Skeletal muscle tissue (tissue), 4 donors: ENCODE measurements around the gene ANKUB1. TPM values are rescaled to one million over a fixed set of nuclear protein-coding genes. Genes with fewer than 3 reads are reported as not detected.

Experiments
- H3K27ac ChIP-seq: one replicate; pipeline ENCODE4 v1.7.0; 2013; ENCODE audit warnings: mild to moderate bottlenecking, low read depth, low read length, inconsistent platforms
- H3K27me3 ChIP-seq, 3 donors: one replicate each; pipeline ENCODE4 v1.7.0; 2013; ENCODE audit warnings: low read length in 3 of 3; ENCODE audit not compliant: control insufficient read depth in 3 of 3, insufficient read depth in 3 of 3
- H3K36me3 ChIP-seq, 3 donors: one replicate each; pipeline ENCODE4 v1.7.0; 2013; ENCODE audit warnings: low read length in 3 of 3; ENCODE audit not compliant: control insufficient read depth in 3 of 3, insufficient read depth in 3 of 3
- H3K4me1 ChIP-seq, 3 donors: one replicate each; pipeline ENCODE4 v1.7.0; 2013; ENCODE audit warnings: low read length in 3 of 3, mild to moderate bottlenecking in 3 of 3; ENCODE audit not compliant: control insufficient read depth in 3 of 3, insufficient read depth in 3 of 3
- H3K4me3 ChIP-seq, 3 donors: one replicate each; pipeline ENCODE4 v1.7.0; 2013; ENCODE audit warnings: low read length in 3 of 3
- H3K9ac ChIP-seq, 3 donors: one replicate each; pipeline ENCODE4 v1.7.0; 2013; ENCODE audit warnings: low read length in 3 of 3, mild to moderate bottlenecking in 3 of 3, moderate library complexity in 2 of 3, low read depth in 1 of 3
- H3K9me3 ChIP-seq, 3 donors: one replicate each; pipeline ENCODE4 v1.7.0; 2013; ENCODE audit warnings: low read length in 3 of 3; ENCODE audit not compliant: control insufficient read depth in 3 of 3
- total RNA-seq: library from RNA; depleted of rRNA; stranded (reverse); fragments of >200 nt; gene quantifications from one replicate; pipeline ENCODE4 v1.2.3, GENCODE V29; 2014
- donor health status: Osteomylitis.

The ANKUB1 gene
- total RNA-seq, 1 donor from 2014 or later: not detected

DNA sequence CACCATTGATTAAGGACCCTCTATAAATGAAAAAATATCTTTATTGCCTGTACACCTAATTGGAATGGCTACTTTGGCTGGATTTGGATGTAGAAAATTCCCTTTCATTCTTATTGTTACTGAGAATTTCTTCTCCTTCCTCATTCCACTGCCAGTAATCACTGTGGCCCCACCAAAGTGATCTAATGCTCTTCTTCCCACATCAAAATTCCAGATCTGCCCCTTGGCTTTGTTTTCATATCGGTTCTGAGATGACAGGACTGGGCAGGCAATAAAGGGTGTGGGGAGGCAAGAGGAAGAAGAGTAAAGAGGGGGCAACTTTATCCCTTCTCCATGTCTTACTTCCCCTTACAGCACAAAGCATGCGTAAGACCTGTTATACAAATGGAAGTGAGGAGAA lies 2.1 kb downstream of the ANKUB1 start:
- no peaks in the 10 kb centered on the region for H3K4me1 ChIP-seq
- H3K27ac ChIP-seq: no peak overlapping the region
- no peaks in the 10 kb centered on the region for H3K27me3 ChIP-seq
- no peaks in the 10 kb centered on the region for H3K36me3 ChIP-seq
- no peaks in the 10 kb centered on the region for H3K9me3 ChIP-seq
- H3K4me3 ChIP-seq: no peak overlapping the region
- H3K9ac ChIP-seq: no peak overlapping the region

DNA sequence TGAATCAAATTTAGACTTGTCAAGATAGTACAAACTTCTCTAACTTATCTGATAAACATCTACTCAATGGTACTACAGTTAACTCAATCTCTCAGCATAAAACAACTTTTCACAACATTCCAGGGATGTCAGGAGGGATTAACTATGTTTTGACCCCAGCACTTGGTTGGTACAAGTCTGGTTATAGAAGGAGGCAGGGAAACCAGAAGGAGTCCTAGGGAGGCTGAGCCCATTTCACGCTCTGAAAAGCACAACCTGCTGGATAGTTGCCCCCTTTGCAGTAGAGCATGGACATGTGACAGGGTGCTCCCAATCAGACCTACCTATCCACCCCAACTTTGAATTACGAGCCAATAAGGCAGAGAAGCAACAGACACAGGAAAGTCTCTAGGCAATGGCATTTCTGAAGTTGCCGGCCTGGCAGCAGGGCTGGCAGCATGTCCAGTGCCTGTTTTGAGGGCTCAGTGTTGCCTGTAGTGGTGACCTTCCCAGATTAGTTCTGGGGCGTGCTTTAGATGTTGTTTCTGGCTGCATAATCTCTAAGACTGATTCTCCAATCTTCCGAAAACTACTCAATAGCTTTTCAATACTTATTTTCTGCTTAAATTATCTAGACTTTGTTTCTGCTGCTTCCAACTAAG lies 8.2 kb downstream of the ANKUB1 start:
- Histone ChIP-seq H3K9ac (no peak overlapping the region), H3K9me3 (no peaks in the 10 kb centered on the region), H3K4me1 (no peaks in the 10 kb centered on the region), H3K36me3 (no peaks in the 10 kb centered on the region), H3K27me3 (no peaks in the 10 kb centered on the region), H3K27ac (no peak overlapping the region), H3K4me3 (no peak overlapping the region)

DNA sequence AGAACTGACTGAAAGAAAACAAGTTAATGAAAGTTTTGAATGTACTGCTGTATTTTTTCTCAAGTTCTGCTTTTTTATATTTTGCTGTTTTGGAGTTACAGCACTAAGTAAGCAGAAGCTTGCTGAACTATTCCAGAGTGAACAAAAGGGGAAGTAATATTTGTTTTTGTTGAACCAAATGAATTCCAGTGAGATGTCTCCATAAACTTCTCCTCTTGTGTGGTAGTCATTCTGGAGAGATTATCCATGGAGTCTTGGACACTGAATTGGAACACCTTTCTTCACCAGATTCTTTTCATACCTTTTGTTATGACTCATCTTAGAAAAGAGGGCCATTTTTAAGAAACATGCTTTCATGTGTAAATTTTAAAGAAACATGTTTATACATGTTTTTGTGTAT lies 8.8 kb downstream of the ANKUB1 start:
- Histone ChIP-seq H3K9me3 (no peaks in the 10 kb centered on the region), H3K4me3 (no peak overlapping the region), H3K27me3 (no peaks in the 10 kb centered on the region), H3K36me3 (no peaks in the 10 kb centered on the region), H3K4me1 (no peaks in the 10 kb centered on the region), H3K27ac (no peak overlapping the region), H3K9ac (no peak overlapping the region)

DNA sequence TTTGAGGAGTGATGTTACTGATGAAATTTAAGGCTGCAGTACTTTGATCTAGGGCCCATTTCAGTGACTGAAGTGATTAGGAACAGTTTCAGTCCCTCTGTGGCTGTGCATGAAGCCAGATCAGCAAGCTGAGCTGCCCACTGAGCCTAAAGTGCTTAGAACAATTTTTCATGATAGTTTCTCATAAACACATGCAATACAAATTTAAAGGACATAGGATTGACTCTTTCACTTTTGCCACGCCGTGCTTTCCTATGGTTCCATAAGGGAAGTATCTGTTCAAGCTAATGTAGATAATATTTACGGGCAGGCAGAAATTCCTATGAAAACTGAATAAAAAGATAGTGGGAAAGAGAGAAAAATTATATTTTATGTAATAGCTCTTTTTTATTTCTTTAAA lies 10.6 kb downstream of the ANKUB1 start:
- Histone ChIP-seq H3K4me3 (no peak overlapping the region), H3K27me3 (no peaks in the 10 kb centered on the region), H3K9me3 (no peaks in the 10 kb centered on the region), H3K9ac (no peak overlapping the region), H3K36me3 (no peaks in the 10 kb centered on the region), H3K4me1 (no peaks in the 10 kb centered on the region), H3K27ac (peak overlapping the region; percentile 68)

DNA sequence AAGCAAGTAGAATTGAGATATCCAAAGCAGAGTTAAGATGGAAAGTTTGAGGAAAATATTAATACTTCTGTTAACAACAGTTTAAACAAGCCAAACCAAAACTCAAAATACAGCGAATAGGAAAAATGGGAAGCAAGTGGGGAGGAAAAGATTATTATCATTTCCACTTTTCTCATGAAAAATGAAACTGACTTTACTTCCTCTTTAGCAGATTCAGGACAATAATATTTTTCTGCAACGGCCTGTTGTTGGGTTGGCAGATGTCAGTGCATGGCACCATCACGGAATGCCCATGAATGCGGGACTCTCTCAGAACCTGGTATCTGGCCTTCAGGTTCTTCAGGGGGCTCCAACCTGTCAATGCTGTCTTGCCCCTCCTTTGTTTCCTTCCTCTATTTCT lies 11.1 kb downstream of the ANKUB1 start:
- Histone ChIP-seq H3K9me3 (no peaks in the 10 kb centered on the region), H3K4me1 (no peaks in the 10 kb centered on the region), H3K27ac (peak overlapping the region; percentile 68), H3K9ac (no peak overlapping the region), H3K27me3 (no peaks in the 10 kb centered on the region), H3K36me3 (no peaks in the 10 kb centered on the region), H3K4me3 (no peak overlapping the region)

DNA sequence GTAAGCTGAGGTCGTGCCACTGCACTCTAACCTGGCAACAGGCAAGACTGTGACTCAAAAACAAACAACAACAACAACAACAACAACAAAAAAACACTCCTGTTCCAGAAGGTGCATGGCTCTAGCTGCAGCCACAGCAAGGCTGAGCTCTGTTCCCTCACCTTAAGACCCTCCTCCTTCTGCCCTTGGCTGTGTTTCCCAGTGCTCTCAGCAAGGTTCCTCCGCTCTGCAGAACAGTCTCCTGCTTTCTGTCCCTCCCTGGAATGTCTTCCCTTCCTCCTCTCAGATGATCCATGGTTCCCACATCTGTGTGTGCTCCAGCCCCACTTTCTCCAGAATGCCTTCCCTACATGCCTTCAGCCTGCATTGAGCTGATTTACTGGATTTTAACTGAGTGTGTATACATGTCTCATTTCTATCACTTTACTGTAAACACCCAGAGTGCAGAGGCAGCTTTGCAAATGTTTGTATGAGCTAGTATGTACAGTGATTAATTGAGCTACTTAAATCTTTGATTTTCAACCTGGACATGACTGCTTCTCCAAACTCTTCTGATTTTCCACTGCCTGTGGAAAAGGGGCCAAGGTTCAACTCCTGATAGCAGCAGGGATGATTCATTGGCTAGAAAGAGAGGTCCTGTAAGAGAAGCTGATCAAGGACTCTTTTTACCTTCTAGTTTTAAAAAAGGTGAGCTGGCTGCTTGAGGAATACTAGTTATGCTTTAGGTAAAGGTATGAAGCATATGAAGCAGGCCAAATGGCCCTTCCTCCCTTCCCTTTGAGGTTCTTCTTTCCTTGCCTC lies 14.7 kb downstream of the ANKUB1 start:
- Histone ChIP-seq H3K9ac (no peak overlapping the region), H3K9me3 (no peaks in the 10 kb centered on the region), H3K27me3 (no peaks in the 10 kb centered on the region), H3K4me3 (no peak overlapping the region), H3K27ac (no peak overlapping the region), H3K36me3 (no peaks in the 10 kb centered on the region), H3K4me1 (no peaks in the 10 kb centered on the region)

DNA sequence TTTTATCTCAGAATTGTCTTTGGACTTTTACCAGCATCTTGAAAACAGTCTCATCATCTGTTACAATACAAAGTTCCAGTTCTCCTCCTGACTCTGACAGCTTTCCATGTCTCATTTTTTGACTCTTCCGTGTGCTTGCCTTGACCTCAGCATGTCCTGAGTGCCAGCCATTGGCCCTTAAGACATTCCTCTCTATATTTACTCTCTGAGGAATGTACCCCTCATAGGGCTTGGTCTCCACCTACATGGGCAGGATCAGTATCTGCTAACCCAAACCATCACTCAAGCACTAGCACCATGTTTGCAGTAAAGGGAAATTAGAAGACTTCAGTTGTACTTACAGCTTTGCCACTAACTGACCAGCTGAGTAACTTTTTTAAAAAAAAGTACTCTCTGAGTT lies 16.2 kb downstream of the ANKUB1 start:
- no peak overlapping the region for H3K9ac ChIP-seq

DNA sequence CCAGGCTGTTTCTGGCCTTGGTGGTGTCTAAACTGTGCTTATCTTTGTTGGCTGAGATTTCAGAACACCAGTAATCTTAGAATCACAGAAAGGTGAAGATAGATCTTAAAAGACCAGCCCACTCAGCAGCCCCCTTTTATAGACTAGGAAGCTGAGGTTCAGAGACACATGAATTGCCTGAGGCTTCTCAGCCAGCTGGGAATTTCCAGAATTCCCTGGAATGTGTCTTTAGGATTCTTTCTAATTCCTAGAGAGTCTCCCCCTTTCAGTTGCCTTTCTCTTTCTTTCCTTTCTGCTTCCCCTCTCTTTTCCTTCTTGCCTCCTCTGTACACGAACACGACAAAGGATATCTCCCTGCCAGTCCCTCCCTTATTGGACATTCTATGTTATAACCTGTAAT lies 19.5 kb downstream of the ANKUB1 start:
- no peak overlapping the region for H3K9ac ChIP-seq
- H3K9me3 ChIP-seq: no peaks in the 10 kb centered on the region
- no peak overlapping the region for H3K4me3 ChIP-seq
- H3K27ac ChIP-seq: no peak overlapping the region
- H3K4me1 ChIP-seq: no peaks in the 10 kb centered on the region
- no peaks in the 10 kb centered on the region for H3K36me3 ChIP-seq
- no peaks in the 10 kb centered on the region for H3K27me3 ChIP-seq

More for the DNA sequence above, 16.2 kb downstream of the ANKUB1 start:
- no peaks in the 10 kb centered on the region for H3K4me1 ChIP-seq
- H3K9me3 ChIP-seq: no peaks in the 10 kb centered on the region
- no peak overlapping the region for H3K4me3 ChIP-seq
- no peaks in the 10 kb centered on the region for H3K36me3 ChIP-seq
- no peak overlapping the region for H3K27ac ChIP-seq
- H3K27me3 ChIP-seq: no peaks in the 10 kb centered on the region

DNA sequence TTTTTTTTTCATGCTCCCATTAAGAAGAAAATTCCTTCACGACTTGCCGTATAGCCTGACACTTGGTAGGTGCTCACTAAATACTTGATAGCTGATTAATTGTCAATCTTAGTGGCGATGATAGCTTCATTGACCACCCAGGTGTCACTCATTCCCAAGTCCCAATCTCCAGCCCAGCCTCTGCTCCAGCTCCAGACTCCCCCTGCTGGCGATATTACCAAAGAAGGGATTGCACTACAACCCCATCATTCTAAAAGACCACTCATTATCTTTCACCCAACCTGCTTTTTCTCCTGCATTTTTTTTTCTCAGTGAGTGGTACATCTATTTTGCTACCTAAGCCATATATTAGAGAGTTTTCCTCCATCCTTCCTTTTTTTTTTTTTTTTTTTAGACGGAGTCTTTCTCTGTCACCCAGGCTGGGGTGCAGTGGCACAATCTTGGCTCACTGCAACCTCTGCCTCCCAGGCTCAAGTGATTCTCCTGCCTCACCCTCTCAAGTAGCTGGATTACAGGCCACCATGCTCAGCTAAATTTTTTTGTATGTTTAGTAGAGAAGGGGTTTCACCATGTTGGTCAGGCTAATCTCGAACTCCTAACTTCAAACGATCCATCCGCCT lies 20.6 kb downstream of the ANKUB1 start:
- Histone ChIP-seq H3K36me3 (no peaks in the 10 kb centered on the region), H3K27ac (no peak overlapping the region)

DNA sequence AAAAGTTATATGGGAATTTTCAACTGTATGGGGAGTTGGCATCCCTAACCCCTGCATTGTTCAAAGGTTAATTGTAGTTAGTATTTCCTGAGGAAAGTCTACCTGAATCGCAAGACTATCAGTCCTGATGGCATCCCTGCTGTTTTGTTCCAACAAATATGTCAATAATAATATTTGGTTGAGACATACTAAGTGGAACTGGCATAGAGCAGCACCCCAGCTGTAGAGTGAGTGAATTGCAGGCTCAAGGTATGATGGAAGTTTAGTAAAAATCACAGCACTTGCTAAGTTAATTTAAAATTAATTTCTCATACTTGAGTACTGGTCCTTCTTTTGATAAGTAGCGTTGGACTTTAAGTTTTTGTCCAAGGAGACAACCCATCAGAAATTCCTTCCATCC lies 22.1 kb downstream of the ANKUB1 start:
- Histone ChIP-seq H3K4me1 (no peaks in the 10 kb centered on the region), H3K4me3 (no peak overlapping the region), H3K36me3 (no peaks in the 10 kb centered on the region), H3K27ac (no peak overlapping the region), H3K9me3 (no peaks in the 10 kb centered on the region), H3K27me3 (no peaks in the 10 kb centered on the region), H3K9ac (no peak overlapping the region)

More for the DNA sequence above, 20.6 kb downstream of the ANKUB1 start:
- Histone ChIP-seq H3K27me3 (no peaks in the 10 kb centered on the region), H3K4me3 (no peak overlapping the region), H3K9ac (no peak overlapping the region), H3K4me1 (no peaks in the 10 kb centered on the region), H3K9me3 (no peaks in the 10 kb centered on the region)
